Activated CD4-positive, alpha-beta memory T cell treated with anti-CD3 and anti-CD28 coated beads, Interleukin-2, amount 10 ng/mL, durations not matched to agents 7 days and 5 days (primary cell): ENCODE measurements around the gene BMP8B. TPM values are rescaled to one million over a fixed set of nuclear protein-coding genes. Genes with fewer than 3 reads are reported as not detected.
"Not testable (repeated sequence)": the region's sequence is repeated elsewhere in the genome, so short reads cannot be mapped to it uniquely, and the experiment has no call there.

Experiments
- CTCF ChIA-PET: fragments of 350-600 bp; sonication (Branson Sonifier 250); formaldehyde crosslinking; loops from one replicate; lab custom pipeline; 2021; ENCODE audit warnings: antibody characterized with exemption, inconsistent platforms; lab: Charles Lee
- POLR2A ChIA-PET: fragments of 350-600 bp; sonication (Branson Sonifier 250); formaldehyde crosslinking; loops from one replicate; lab custom pipeline; 2021; ENCODE audit warnings: antibody characterized with exemption; lab: Charles Lee
- DNase-seq: peaks from one replicate; pipeline ENCODE4 v3.0.0-alpha.2; 2020
- H3K27ac Mint-ChIP-seq: one replicate; pipeline ENCODE4 v1.8.0; 2021; ENCODE audit warnings: mild to moderate bottlenecking, mixed read lengths
- H3K27me3 Mint-ChIP-seq: one replicate; pipeline ENCODE4 v1.8.0; 2021; ENCODE audit warnings: mixed read lengths
- H3K36me3 Mint-ChIP-seq: one replicate; pipeline ENCODE4 v1.8.0; 2021; ENCODE audit warnings: low read depth, mixed read lengths
- H3K4me1 Mint-ChIP-seq: one replicate; pipeline ENCODE4 v1.8.0; 2021; ENCODE audit warnings: mixed read lengths
- H3K4me3 Mint-ChIP-seq: one replicate; pipeline ENCODE4 v1.8.0; 2021; ENCODE audit warnings: mild to moderate bottlenecking, mixed read lengths
- H3K9me3 Mint-ChIP-seq: one replicate; pipeline ENCODE4 v1.8.0; 2021; ENCODE audit warnings: mixed read lengths
- total RNA-seq, 2 experiments: library from RNA; stranded (reverse); gene quantifications; one replicate each; pipeline ENCODE4 v1.2.3, GENCODE V29; 2021

BMP8B gene
- total RNA-seq, 2 experiments from 2014 or later: 0.60 to 0.65 TPM

DNA sequence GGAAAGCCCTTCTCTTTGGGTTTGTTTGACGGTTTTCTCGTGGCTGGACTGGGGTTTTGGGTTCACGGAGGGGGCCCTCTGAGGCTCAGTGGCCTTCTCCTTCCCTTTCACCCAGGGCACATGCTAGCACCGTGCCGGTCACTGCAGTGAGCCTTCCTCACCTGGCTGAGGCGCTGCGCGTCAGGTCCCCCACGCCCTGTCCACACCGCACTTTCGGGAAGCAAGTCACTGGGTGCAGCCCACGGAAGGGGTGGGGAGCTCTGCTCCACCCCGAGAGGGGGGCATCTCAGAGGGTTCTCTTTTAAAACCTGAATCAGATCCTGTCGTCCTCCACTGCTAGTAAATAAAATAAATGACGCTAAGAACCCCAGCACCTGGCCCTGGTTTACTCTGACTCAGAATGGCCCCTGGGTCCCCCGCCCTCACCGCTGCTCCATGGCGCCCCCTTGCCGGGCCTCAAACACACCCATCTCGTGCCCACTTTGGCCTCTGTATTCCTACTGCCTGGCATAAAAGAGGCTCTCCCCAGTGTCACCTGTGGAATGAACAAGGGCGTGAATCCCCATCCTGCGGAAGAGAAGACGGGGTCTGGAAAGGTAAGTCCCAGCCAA, 15.2 kb downstream of the BMP8B start:
- POLR2A ChIA-PET, H3K4me1 Mint-ChIP-seq, H3K27ac Mint-ChIP-seq, H3K27me3 Mint-ChIP-seq, H3K9me3 Mint-ChIP-seq, DNase-seq, CTCF ChIA-PET, H3K4me3 Mint-ChIP-seq, H3K36me3 Mint-ChIP-seq: not testable (repeated sequence)

DNA sequence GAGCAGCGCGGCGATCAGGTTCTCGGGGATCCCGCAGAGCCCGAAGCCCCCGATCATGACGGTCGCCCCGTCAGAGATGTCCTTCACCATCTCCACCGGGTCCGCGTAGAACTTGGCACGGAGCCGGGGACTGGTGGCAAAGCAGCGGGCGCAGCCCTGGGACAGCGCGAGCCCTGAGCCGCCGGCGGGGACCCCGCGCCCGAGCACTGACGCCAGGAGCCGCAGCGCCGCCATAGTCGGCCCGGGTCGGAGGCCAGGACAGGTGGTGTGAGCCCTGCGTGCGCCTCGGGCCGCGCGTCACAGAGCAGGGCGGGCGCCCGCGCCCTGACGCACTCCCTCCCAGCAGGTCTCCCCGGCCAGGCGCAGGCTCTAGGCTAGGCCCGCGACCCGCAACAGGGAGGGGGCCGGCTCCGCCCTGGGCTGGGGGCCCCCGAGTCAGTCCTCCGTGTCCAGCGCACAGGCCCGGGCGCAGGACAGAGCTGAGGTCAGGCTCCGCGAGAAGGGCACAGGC, 17.6 kb downstream of the BMP8B start, which contains the start of gene OXCT2:
TSS of gene OXCT2 (minus strand) at position 327 of the 511 bp plus-strand sequence. CDS start at position 234, 93 bp downstream.
- POLR2A ChIA-PET, H3K4me3 Mint-ChIP-seq, DNase-seq, H3K27ac Mint-ChIP-seq, H3K9me3 Mint-ChIP-seq, CTCF ChIA-PET, H3K27me3 Mint-ChIP-seq, H3K4me1 Mint-ChIP-seq, H3K36me3 Mint-ChIP-seq: not testable (repeated sequence)

DNA sequence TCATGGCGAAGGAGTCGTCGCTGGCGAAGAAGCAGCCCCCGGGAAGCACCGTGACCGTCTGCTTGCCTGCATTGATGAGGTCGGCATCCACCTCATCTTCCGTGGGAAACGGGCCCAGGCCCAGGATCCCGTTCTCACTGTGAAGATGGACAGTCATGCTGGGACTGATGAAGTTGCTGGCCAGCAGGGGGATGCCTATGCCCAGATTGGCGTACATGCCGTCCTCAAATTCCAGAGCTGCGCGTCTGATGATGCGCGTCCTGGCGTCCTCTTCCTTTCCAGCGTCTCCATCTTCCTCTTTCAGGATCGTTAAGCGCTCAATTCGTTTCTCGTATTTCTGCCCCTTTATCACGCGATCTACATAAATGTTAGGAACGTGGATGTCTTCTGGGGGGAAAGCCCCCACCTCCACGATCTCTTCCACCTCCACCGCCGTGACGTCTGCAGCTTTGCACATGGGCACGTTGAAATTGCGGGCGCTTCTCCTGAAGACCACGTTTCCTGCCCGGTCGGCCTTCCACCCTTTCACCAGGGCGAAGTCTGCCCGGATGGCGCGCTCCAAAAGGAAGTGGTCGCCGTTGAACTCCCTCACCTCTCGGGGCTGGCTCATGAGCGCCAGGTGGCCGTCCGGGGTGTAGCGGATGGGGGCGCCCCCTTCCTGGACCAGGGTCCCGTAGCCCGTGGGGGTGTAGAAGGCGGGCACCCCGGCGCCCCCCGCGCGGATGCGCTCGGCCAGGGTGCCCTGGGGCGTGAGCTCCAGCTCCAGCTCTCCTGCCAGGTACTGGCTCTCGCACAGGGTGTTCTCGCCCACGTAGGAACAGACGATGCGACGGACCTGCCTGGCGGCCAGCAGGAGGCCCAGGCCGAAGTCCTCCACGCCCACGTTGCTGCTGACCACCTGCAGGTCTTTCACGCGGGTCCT, 18.3 kb downstream of the BMP8B start:
- H3K27me3 Mint-ChIP-seq, POLR2A ChIA-PET, CTCF ChIA-PET, H3K4me1 Mint-ChIP-seq, DNase-seq, H3K27ac Mint-ChIP-seq, H3K9me3 Mint-ChIP-seq, H3K36me3 Mint-ChIP-seq, H3K4me3 Mint-ChIP-seq: not testable (repeated sequence)

DNA sequence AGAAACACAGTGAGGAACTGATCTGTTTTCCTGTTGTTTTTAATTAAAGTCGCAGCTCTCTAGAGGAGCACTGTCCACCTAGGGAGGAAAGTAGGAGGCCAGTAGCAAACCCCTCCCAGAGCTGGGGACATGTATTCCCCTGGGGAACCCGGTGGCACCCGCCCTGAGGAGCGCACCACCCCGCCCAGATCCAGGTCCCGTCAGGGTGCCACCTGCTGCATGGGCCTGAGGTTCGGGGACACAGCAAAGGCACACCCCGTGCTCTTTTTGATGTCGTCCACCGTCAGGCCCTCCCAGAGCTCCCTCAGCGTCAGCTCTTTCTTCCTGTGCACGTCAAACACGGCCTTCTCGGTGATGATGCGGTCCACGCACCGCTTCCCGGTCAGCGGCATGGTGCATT, 19.2 kb downstream of the BMP8B start:
- not testable (repeated sequence) for H3K4me3 Mint-ChIP-seq, H3K9me3 Mint-ChIP-seq, DNase-seq, H3K36me3 Mint-ChIP-seq, H3K27ac Mint-ChIP-seq, H3K27me3 Mint-ChIP-seq, H3K4me1 Mint-ChIP-seq
- POLR2A ChIA-PET: interaction anchor here (0.7 kb wide), 1 partner anchor 331 kb away, joined by 3 read pairs; no protein-coding TSS in a partner anchor
- CTCF ChIA-PET: interaction anchor here (1.0 kb wide), 1 partner anchor 29 kb away, joined by 4 read pairs; no protein-coding TSS in a partner anchor

DNA sequence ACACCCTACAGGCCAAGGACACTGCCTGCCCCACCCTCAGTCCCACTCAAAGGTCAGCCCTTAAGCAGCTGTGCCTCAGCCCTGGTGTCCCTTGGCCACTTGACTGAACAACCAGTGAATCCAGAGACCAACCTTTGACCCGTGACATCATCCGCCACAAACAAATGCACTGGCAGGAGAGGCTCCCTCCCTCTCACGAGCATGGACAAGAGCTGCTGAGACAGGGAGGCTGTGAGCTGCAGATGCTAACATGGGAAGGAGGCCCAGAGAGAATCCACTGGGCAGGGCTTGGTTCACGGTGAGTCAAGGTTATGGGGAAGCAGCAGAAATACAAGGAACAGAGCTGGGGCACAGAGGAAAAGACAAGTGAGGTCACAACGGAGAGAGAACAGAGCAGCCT, 22.2 kb downstream of the BMP8B start:
- H3K4me3 Mint-ChIP-seq, POLR2A ChIA-PET, DNase-seq, H3K9me3 Mint-ChIP-seq, H3K4me1 Mint-ChIP-seq, H3K27ac Mint-ChIP-seq, H3K36me3 Mint-ChIP-seq, H3K27me3 Mint-ChIP-seq, CTCF ChIA-PET: not testable (repeated sequence)

DNA sequence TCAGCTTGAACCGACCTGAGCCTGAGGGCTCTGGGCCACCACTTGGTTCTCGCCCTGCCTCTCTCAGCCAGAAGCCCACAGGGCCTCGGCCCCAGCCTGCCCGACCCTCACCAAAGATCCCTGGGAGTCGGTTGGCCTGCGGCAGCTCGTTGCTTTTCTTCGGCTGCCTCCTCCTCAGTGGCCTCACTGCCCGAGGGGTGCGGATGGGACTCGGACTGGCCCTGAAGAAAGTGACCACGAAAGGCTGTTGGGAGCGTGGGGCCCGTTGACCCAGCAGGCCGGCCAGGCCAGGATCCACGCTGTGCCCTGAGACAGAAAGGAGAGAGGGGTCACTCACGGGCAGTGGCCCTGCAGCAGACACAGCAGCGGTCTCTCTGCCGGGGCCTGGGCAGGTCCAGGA, 24.2 kb downstream of the BMP8B start:
- POLR2A ChIA-PET, H3K27me3 Mint-ChIP-seq, H3K4me1 Mint-ChIP-seq, DNase-seq, H3K9me3 Mint-ChIP-seq, CTCF ChIA-PET, H3K4me3 Mint-ChIP-seq, H3K27ac Mint-ChIP-seq, H3K36me3 Mint-ChIP-seq: not testable (repeated sequence)

DNA sequence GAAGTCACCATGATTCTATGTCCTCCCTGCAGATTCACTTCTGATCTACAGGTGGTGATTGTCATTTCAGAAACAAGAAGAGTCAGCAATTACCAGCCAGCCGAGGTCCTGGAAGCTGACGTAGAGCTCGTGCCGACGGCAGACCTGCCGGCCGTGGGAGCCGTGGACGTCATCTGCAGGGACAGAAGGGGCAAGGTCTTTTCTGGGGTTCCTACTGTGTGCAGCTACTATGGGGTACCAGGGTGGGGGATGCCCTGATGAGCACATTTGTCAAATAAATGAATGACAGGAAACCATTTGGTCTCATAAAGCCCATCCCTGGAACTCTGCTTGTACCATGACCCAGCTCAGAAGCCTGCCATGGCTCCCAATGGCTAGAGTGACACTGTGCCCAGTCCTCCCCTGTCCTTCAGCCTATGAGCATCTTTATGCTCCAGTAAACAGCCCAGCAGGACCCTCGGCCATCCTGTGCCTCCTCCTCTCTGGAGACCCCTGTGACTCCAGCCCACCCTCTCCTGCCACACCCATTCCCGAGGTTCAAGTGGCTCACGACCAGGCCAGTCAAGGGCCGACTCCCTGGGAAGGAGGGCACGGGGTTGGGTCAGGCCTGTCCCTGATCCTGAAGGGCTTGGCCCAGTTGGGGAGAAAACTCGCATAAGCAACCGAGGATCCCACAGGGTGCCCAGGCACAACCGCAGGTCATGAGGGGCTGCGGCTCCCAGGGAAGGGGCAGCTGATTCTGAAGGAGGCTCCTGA, 24.9 kb downstream of the BMP8B start:
- CTCF ChIA-PET, H3K36me3 Mint-ChIP-seq, DNase-seq, H3K27me3 Mint-ChIP-seq, POLR2A ChIA-PET, H3K9me3 Mint-ChIP-seq, H3K4me3 Mint-ChIP-seq, H3K27ac Mint-ChIP-seq, H3K4me1 Mint-ChIP-seq: not testable (repeated sequence)

DNA sequence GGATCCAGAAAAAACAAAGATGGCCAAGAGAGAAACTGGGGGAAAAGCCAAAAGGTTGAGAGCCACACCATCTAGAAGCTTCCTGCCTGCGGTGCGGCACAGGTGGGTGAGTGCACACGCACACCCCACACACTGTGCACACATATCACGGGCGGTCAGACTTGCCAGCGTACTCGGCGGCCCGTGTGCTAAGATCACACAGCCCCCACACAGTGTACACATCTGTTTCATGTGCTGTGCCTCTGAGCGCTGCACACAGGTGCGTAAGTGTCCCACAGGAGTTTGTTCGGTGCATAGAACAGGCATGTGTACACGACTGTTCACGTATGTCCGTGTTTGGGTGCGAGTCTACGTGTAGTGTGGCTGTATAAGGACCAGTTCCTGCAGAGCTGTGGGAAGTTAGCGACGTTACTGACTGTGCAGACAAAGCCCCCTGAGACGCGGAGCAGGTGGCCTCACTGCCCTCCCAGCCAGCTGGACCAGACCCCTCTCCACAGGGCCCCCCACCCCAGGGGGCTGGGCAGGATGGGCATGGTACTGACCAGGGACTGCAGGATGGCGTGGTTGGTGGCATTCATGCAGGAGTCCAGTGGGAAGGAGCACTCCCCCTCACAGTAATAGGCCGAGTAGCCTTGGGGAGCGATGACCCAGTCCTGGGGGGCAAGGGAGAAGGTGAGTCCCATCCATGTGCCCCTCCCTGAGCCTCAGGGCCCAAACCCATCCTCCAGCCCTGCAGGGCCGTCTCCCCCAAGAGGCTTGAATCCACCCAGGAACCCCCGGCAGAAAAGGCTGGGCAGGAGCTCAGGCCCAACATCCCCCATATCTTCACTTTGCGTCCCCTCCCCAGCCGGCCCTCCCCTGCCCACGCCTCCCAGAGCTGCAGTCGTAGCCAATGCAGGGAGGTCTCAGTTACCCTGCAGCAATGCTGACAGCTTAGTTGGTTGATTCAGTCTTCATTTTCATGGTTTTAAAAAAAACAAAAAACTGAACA, 25.8 kb downstream of the BMP8B start:
- Mint-ChIP-seq H3K27me3 (no peaks in the 10 kb centered on the region), H3K4me1 (peaks cover 2% of the 10 kb centered on the region), H3K9me3 (no peaks in the 10 kb centered on the region), H3K27ac (no peak overlapping the region), H3K4me3 (no peak overlapping the region), H3K36me3 (peaks cover 16% of the 10 kb centered on the region)
- ChIA-PET CTCF (no interaction called here), POLR2A (no interaction called here)
- DNase-seq: no peak

DNA sequence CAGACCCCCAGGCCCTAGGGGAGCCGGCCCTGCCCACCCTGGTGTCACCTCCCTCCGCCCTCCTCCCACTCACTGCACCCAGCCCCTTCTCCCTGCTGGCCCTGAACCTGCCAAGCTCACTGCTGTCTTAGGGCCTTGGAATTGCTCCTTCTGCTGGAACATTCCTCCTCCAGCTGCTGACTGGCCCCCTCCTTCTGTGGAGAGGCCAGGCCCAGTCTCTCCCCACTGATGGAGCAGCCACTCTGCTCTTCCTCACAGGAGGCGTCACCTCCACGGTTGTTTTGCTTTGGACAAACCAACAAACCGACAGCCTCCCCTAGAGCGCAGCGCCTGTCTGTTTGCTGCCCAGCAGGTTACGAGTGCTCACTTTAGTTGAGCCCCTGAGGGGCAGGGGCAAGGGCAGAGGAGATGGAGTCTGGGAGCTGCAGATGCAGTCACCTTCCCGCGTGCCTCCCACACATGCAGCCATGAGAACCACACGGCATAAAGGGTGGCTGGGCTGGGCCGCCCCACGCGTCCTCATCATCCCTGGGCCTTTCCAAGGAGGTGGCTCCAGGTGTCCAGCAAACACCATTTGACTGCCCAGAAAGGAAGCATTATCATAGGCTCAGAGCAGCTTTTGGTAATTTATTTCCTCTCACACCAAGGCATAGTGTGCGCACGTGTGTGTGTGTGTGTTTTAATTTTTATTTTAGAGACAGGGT, 27.0 kb downstream of the BMP8B start:
- no peak overlapping the region for H3K4me3 Mint-ChIP-seq
- ChIA-PET CTCF (no interaction called here), POLR2A (no interaction called here)
- H3K27me3 Mint-ChIP-seq: no peaks in the 10 kb centered on the region
- no peak overlapping the region for H3K27ac Mint-ChIP-seq
- H3K36me3 Mint-ChIP-seq: peaks cover 25% of the 10 kb centered on the region
- peaks cover 2% of the 10 kb centered on the region for H3K4me1 Mint-ChIP-seq
- no peaks in the 10 kb centered on the region for H3K9me3 Mint-ChIP-seq
- no peak for DNase-seq

DNA sequence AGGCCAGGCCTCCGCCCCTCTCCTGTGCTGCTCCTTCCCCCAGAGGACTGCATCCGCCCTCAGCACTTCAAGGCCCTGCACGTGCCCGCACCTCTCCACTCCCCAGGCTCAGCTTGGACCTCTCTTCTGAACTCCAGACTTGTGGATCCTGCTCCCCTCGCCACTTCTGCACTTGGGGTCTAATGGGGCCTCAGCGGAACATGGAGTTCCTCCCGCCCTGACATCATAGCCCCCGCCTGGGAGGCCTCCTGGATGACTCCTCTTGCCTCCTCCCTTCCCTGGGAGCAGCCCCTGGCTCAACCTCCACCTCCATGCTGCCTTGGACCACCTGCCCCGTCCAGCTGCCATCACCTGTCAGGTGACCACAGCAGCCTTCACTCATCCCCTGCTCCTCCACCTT, 27.6 kb downstream of the BMP8B start:
- no peaks in the 10 kb centered on the region for H3K9me3 Mint-ChIP-seq
- no peak overlapping the region for H3K4me3 Mint-ChIP-seq
- POLR2A ChIA-PET: no interaction called here
- CTCF ChIA-PET: no interaction called here
- H3K27ac Mint-ChIP-seq: no peak overlapping the region
- no peaks in the 10 kb centered on the region for H3K27me3 Mint-ChIP-seq
- peaks cover 2% of the 10 kb centered on the region for H3K4me1 Mint-ChIP-seq
- peaks cover 28% of the 10 kb centered on the region for H3K36me3 Mint-ChIP-seq
- no peak for DNase-seq

DNA sequence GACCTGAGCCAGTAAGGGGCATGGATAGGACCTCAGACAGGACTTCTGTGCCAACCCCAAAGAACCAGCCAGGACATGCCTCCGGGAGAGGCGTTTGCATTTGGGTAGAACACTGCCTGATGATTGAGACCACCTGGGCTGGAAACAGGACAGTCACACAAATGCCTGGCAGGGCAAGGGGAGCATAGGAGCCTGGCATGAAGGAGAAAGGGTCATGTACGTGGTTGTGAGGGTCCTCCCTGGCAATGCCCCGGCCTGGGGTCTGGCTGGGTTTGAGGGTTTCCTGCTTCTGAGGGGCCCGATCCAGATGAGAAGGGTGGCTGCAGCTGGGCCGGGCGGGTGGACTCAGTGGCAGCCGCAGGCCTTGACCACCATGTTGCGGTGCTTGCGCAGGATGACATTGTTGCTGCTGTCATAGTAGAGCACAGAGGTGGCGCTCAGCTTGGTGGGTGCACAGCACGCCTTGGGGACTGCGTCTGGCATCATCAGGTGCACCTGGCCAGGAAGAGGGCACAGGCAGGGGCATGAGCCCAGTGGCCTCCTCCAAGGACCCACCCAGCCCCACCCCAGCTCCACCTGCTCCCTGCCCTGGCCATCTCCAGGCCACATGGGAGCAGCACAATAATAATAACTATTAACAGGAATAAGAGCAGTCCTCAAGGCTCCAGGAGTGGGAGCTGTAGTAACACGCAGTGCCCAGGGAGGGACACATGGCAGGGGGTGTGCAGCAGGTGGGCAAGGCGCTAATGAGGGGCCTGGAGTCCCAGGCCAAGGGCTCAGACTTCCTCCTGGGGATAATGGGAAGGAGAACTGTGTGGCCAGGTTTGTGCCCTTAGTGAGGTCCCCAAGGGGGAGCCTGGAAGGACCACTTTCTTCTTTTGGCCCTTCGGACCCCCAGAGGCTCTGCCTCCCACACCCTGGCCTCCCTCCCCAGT, 28.3 kb downstream of the BMP8B start:
- Mint-ChIP-seq H3K36me3 (peaks cover 28% of the 10 kb centered on the region), H3K4me3 (no peak overlapping the region), H3K27ac (no peak overlapping the region), H3K9me3 (no peaks in the 10 kb centered on the region), H3K4me1 (peaks cover 2% of the 10 kb centered on the region), H3K27me3 (no peaks in the 10 kb centered on the region)
- ChIA-PET CTCF (no interaction called here), POLR2A (no interaction called here)
- DNase-seq: no peak
